ENCODE data around the gene GPM6B. TPM values are rescaled to one million over a fixed set of nuclear protein-coding genes. Genes with fewer than 3 reads are reported as not detected.

The GPM6B gene
- total RNA-seq, 1 experiment from 2014 or later = 99.8 TPM

- H3K27ac Mint-ChIP-seq = no peak overlapping the region
- no peak for ATAC-seq
- DNase-seq (ENCODE audit: low spot score) = no peak
- CTCF ChIA-PET = no interaction called here
- H3K4me3 Mint-ChIP-seq = no peak overlapping the region
- no peaks in the 10 kb centered on the region for H3K27me3 Mint-ChIP-seq (ENCODE audit: low read depth)
- POLR2A ChIA-PET = no interaction called here
- TF ChIP-seq TP53 (CRISPR knock-in tag; IDR thresholded peaks at IDR 0.05) = no peak
- no peak for TF ChIP-seq NFE2L1 (CRISPR knock-in tag; IDR thresholded peaks at IDR 0.05)
- no peak for TF ChIP-seq OVOL2 (CRISPR knock-in tag; IDR thresholded peaks at IDR 0.05; ENCODE audit: borderline replicate concordance)
- TF ChIP-seq PREB (CRISPR knock-in tag; IDR thresholded peaks at IDR 0.05; ENCODE audit: borderline replicate concordance) = no peak
- TF ChIP-seq ZNF532 (CRISPR knock-in tag; IDR thresholded peaks at IDR 0.05; ENCODE audit: borderline replicate concordance) = no peak
- no peak for TF ChIP-seq RELA (CRISPR knock-in tag; IDR thresholded peaks at IDR 0.05; ENCODE audit: borderline replicate concordance)
- no peak for TF ChIP-seq JAZF1 (CRISPR knock-in tag; IDR thresholded peaks at IDR 0.05)
- peaks cover 3% of the 10 kb centered on the region for H3K36me3 Mint-ChIP-seq
- peaks cover 13% of the 10 kb centered on the region for H3K4me1 Mint-ChIP-seq
- H3K9me3 Mint-ChIP-seq = no peaks in the 10 kb centered on the region
Observed at GRCh38 chrX:13828392-13828791, 11.5 kb upstream of the GPM6B start.

GRCh38 chrX:13827298-13828090 is 10.6 kb upstream of the GPM6B start:
- H3K36me3 Mint-ChIP-seq = peaks cover 5% of the 10 kb centered on the region
- H3K27me3 Mint-ChIP-seq (ENCODE audit: low read depth) = no peaks in the 10 kb centered on the region
- POLR2A ChIA-PET = no interaction called here
- no peak for ATAC-seq
- CTCF ChIA-PET = interaction anchor here (0.7 kb wide), 1 partner anchor 74 kb away, joined by 3 read pairs; no protein-coding TSS in a partner anchor
- no peak overlapping the region for H3K27ac Mint-ChIP-seq
- no peak for DNase-seq (ENCODE audit: low spot score)
- H3K4me3 Mint-ChIP-seq = no peak overlapping the region
- H3K4me1 Mint-ChIP-seq = peaks cover 13% of the 10 kb centered on the region
- TF ChIP-seq SP1 (CRISPR knock-in tag; conservative IDR thresholded peaks at IDR 0.05) = no peak
- no peak for TF ChIP-seq RELA (CRISPR knock-in tag; IDR thresholded peaks at IDR 0.05; ENCODE audit: borderline replicate concordance)
- no peak for TF ChIP-seq E2F5 (CRISPR knock-in tag; IDR thresholded peaks at IDR 0.05)
- no peak for TF ChIP-seq PRDM15 (CRISPR knock-in tag; IDR thresholded peaks at IDR 0.05)
- TF ChIP-seq ERG (CRISPR knock-in tag; IDR thresholded peaks at IDR 0.05) = no peak
- H3K9me3 Mint-ChIP-seq = no peaks in the 10 kb centered on the region

Data from WTC11 (cell line).